ENCODE results near the gene TEAD1. TPM values are rescaled to one million over a fixed set of nuclear protein-coding genes. Genes with fewer than 3 reads are reported as not detected.

TEAD1 gene
- polyA plus RNA-seq, 2 of the 4 experiments (the other 2 are of a cell fraction), result 111 to 112 TPM

DNA sequence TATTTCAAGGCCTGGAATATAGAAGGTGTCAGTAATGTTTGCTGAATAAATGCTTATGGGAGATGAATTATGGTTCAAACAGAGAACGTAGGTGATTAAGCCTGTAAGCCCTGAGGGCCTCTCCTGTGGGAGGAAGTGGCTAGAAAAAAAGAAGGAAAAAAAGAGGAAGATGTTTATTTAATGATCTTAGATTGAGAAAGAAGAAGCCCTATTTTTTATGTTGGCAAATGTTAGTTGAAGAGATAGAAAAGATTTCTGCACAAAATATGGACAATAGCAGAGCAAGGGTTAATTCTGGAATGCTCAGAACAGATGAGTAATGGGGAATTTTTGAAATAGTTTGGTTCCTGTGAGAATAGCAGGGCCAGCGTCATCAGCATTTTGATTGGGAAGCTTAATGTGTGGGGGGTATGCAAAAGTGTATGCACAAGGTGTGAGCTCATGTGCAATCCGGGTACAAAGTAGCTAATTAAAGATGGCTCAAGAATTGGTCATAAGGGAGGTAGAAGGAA, 95.7 kb downstream of the TEAD1 start (continued):
- TF ChIP-seq EP300 (IDR thresholded peaks at IDR 0.05) (peak; percentile 46 to 77; a peak in 2 of 5 replicates), HOXA7 (CRISPR knock-in tag; IDR thresholded peaks at IDR 0.05) (no peak), JUN (IDR thresholded peaks at IDR 0.05) (peak; percentile 48 to 67; a peak in 2 of 5 replicates)

DNA sequence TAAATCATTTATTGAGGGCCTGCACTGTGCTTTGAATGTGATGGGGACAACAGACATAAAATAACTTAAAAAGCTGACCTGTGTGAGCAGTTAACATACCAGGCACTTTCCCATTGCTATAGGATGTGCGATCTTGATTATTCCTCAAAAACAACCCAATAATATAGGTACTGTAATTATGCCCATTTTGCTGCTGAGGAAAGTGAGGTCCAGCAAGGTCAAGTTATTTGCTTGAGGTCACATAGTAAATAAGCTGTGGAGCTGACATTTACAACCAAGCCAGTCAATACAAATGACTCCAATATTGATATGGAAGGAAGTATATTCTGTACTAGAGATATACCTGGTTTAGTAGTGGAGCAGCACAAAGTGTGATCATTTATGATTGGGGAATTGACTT, 96.2 kb downstream of the TEAD1 start:
- H3K27ac ChIP-seq, result peak overlapping the region; percentile 86 to 92
- peak overlapping the region; percentile 77 for H3K4me2 ChIP-seq
- no peak for FAIRE-seq
- H3K4me1 ChIP-seq, result peaks cover 94% of the 10 kb centered on the region
- ATAC-seq, result no peak
- DNase-seq (ENCODE audit: low read depth in 1 of 2, low spot score in 1 of 2), result no peak
- CTCF ChIA-PET, result interaction anchor here (0.8 to 2.2 kb wide), 7 partner anchors 10 to 440 kb away, joined by 3 to 6 read pairs (median 3); no protein-coding TSS in a partner anchor
- POLR2A ChIA-PET, result interaction anchor here (0.9 to 1.0 kb wide), 3 partner anchors 90 to 97 kb away, joined by 3 to 4 read pairs (median 4); no protein-coding TSS in a partner anchor
- H3K4me3 ChIP-seq, result no peak overlapping the region
- H3K9me3 ChIP-seq, result no peaks in the 10 kb centered on the region
- 83% methylated on average over 1 of the region's 1 CpG for WGBS (ENCODE audit: missing lambda C conversion rate)
- no peak for TF ChIP-seq NR3C1 (IDR thresholded peaks at IDR 0.05)
- TF ChIP-seq, protein P1, sequence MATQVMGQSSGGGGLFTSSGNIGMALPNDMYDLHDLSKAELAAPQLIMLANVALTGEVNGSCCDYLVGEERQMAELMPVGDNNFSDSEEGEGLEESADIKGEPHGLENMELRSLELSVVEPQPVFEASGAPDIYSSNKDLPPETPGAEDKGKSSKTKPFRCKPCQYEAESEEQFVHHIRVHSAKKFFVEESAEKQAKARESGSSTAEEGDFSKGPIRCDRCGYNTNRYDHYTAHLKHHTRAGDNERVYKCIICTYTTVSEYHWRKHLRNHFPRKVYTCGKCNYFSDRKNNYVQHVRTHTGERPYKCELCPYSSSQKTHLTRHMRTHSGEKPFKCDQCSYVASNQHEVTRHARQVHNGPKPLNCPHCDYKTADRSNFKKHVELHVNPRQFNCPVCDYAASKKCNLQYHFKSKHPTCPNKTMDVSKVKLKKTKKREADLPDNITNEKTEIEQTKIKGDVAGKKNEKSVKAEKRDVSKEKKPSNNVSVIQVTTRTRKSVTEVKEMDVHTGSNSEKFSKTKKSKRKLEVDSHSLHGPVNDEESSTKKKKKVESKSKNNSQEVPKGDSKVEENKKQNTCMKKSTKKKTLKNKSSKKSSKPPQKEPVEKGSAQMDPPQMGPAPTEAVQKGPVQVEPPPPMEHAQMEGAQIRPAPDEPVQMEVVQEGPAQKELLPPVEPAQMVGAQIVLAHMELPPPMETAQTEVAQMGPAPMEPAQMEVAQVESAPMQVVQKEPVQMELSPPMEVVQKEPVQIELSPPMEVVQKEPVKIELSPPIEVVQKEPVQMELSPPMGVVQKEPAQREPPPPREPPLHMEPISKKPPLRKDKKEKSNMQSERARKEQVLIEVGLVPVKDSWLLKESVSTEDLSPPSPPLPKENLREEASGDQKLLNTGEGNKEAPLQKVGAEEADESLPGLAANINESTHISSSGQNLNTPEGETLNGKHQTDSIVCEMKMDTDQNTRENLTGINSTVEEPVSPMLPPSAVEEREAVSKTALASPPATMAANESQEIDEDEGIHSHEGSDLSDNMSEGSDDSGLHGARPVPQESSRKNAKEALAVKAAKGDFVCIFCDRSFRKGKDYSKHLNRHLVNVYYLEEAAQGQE (IDR thresholded peaks at IDR 0.05), result no peak
- TF ChIP-seq TP53 (CRISPR knock-in tag; IDR thresholded peaks at IDR 0.05), result 0 out of 2 replicates have a peak, but pooled peaks have one; percentile 0
- no peak for TF ChIP-seq MAFK (IDR thresholded peaks at IDR 0.05; ENCODE audit: partially characterized antibody)
- no peak for TF ChIP-seq FOSL2 (IDR thresholded peaks at IDR 0.05)
- TF ChIP-seq FOSL2 (CRISPR knock-in tag; IDR thresholded peaks at IDR 0.05), result no peak
- no peak for TF ChIP-seq KDM5A (IDR thresholded peaks at IDR 0.05)
- TF ChIP-seq TFCP2L1 (CRISPR knock-in tag; IDR thresholded peaks at IDR 0.05), result no peak
- TF ChIP-seq NPAS2 (CRISPR knock-in tag; IDR thresholded peaks at IDR 0.05; ENCODE audit: borderline replicate concordance), result no peak
- peak; percentile 95 for TF ChIP-seq ESRRA (IDR thresholded peaks at IDR 0.05; ENCODE audit: borderline replicate concordance, low read length)
- TF ChIP-seq, protein P2, sequence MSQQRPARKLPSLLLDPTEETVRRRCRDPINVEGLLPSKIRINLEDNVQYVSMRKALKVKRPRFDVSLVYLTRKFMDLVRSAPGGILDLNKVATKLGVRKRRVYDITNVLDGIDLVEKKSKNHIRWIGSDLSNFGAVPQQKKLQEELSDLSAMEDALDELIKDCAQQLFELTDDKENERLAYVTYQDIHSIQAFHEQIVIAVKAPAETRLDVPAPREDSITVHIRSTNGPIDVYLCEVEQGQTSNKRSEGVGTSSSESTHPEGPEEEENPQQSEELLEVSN (IDR thresholded peaks at IDR 0.05; ENCODE audit: borderline replicate concordance, low read depth), result no peak
- no peak for TF ChIP-seq RARB (CRISPR knock-in tag; IDR thresholded peaks at IDR 0.05)
- TF ChIP-seq FOSB (CRISPR knock-in tag; IDR thresholded peaks at IDR 0.05), result no peak
- TF ChIP-seq ZC3H11A (IDR thresholded peaks at IDR 0.05), result no peak
- TF ChIP-seq FOXS1 (CRISPR knock-in tag; IDR thresholded peaks at IDR 0.05), result no peak
- TF ChIP-seq EP300 (IDR thresholded peaks at IDR 0.05), result no peak
- no peak for TF ChIP-seq RCOR1 (IDR thresholded peaks at IDR 0.05; ENCODE audit: low read depth, low read length)
- peak; percentile 87 for TF ChIP-seq KDM1A (IDR thresholded peaks at IDR 0.05; ENCODE audit: low read depth)
- TF ChIP-seq, protein P3, sequence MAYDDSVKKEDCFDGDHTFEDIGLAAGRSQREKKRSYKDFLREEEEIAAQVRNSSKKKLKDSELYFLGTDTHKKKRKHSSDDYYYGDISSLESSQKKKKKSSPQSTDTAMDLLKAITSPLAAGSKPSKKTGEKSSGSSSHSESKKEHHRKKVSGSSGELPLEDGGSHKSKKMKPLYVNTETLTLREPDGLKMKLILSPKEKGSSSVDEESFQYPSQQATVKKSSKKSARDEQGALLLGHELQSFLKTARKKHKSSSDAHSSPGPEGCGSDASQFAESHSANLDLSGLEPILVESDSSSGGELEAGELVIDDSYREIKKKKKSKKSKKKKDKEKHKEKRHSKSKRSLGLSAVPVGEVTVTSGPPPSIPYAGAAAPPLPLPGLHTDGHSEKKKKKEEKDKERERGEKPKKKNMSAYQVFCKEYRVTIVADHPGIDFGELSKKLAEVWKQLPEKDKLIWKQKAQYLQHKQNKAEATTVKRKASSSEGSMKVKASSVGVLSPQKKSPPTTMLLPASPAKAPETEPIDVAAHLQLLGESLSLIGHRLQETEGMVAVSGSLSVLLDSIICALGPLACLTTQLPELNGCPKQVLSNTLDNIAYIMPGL (CRISPR knock-in tag; IDR thresholded peaks at IDR 0.05; ENCODE audit: borderline replicate concordance), result no peak
- TF ChIP-seq HEYL (CRISPR knock-in tag; IDR thresholded peaks at IDR 0.05), result no peak
- TF ChIP-seq, protein P4, sequence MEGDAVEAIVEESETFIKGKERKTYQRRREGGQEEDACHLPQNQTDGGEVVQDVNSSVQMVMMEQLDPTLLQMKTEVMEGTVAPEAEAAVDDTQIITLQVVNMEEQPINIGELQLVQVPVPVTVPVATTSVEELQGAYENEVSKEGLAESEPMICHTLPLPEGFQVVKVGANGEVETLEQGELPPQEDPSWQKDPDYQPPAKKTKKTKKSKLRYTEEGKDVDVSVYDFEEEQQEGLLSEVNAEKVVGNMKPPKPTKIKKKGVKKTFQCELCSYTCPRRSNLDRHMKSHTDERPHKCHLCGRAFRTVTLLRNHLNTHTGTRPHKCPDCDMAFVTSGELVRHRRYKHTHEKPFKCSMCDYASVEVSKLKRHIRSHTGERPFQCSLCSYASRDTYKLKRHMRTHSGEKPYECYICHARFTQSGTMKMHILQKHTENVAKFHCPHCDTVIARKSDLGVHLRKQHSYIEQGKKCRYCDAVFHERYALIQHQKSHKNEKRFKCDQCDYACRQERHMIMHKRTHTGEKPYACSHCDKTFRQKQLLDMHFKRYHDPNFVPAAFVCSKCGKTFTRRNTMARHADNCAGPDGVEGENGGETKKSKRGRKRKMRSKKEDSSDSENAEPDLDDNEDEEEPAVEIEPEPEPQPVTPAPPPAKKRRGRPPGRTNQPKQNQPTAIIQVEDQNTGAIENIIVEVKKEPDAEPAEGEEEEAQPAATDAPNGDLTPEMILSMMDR (IDR thresholded peaks at IDR 0.05), result no peak; the same call in 2 of the 3 replicates
- no peak for TF ChIP-seq MAZ (IDR thresholded peaks at IDR 0.05; ENCODE audit: borderline replicate concordance, low read depth, low read length)
- TF ChIP-seq RNF2 (IDR thresholded peaks at IDR 0.05; ENCODE audit: borderline replicate concordance, low read depth), result no peak
- TF ChIP-seq JUN (IDR thresholded peaks at IDR 0.05), result peak in 1 of 2 experiments; percentile 8; a peak in 1 of 5 replicates
- TF ChIP-seq PHF8 (IDR thresholded peaks at IDR 0.05; ENCODE audit: borderline replicate concordance, low read depth), result no peak
- TF ChIP-seq, protein P5, sequence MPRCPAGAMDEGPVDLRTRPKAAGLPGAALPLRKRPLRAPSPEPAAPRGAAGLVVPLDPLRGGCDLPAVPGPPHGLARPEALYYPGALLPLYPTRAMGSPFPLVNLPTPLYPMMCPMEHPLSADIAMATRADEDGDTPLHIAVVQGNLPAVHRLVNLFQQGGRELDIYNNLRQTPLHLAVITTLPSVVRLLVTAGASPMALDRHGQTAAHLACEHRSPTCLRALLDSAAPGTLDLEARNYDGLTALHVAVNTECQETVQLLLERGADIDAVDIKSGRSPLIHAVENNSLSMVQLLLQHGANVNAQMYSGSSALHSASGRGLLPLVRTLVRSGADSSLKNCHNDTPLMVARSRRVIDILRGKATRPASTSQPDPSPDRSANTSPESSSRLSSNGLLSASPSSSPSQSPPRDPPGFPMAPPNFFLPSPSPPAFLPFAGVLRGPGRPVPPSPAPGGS (IDR thresholded peaks at IDR 0.05), result no peak
- no peak for TF ChIP-seq HOXB13 (CRISPR knock-in tag; IDR thresholded peaks at IDR 0.05; ENCODE audit: low read depth)
- TF ChIP-seq BHLHE40 (IDR thresholded peaks at IDR 0.05; ENCODE audit: low read depth, low read length), result no peak
- TF ChIP-seq RFX5 (IDR thresholded peaks at IDR 0.05), result no peak
- no peak for TF ChIP-seq CHD4 (IDR thresholded peaks at IDR 0.05; ENCODE audit: borderline replicate concordance)

Data from A549 (cell line).